HL-60 (cell line): ENCODE data around the gene NKD2.

ENCODE experiments used
- DNase-seq, 2 experiments: peaks; one replicate each; pipeline ENCODE4 v3.0.0-alpha.2; 2010 to 2020; ENCODE audit warnings: low read depth in 1 of 2, low spot score in 1 of 2
- H3K27ac ChIP-seq: fragments of 250-450 bp; sonication (Bioruptor Pico); replicated peaks from 2 replicates; pipeline ENCODE4 v1.5.1; 2020; ENCODE audit warnings: mild to moderate bottlenecking, moderate library complexity
- H3K27me3 ChIP-seq: fragments of 250-450 bp; sonication (Bioruptor Pico); 2 replicates; pipeline ENCODE4 v1.5.1; 2021; ENCODE audit warnings: mild to moderate bottlenecking, moderate library complexity; ENCODE audit not compliant: insufficient read depth, poor library complexity, severe bottlenecking
- H3K4me3 ChIP-seq: replicated peaks from 2 replicates; pipeline ENCODE4 v1.5.1; 2011; ENCODE audit warnings: mild to moderate bottlenecking, control low read depth, low read length; ENCODE audit not compliant: insufficient read depth
- GABPA ChIP-seq: IDR thresholded peaks from 2 replicates; pipeline ENCODE4 v1.6.1; 2012; ENCODE audit warnings: low read depth
- POLR2AphosphoS5 ChIP-seq: IDR thresholded peaks from 2 replicates; pipeline ENCODE4 v1.6.1; 2012; ENCODE audit warnings: low read depth
- SPI1 ChIP-seq: IDR thresholded peaks from 2 replicates; pipeline ENCODE4 v1.6.1; 2012; ENCODE audit warnings: low read depth, mild to moderate bottlenecking, borderline replicate concordance
- TF ChIP-seq, protein P1 (sequence below): IDR thresholded peaks from 2 replicates; pipeline ENCODE4 v1.6.1; 2012; ENCODE audit warnings: low read depth; ENCODE audit not compliant: insufficient replicate concordance
- TF ChIP-seq, protein P2 (sequence below): IDR thresholded peaks from one replicate; pipeline ENCODE4 v1.5.1; 2011; ENCODE audit warnings: low read length, control low read depth, inconsistent platforms; ENCODE audit not compliant: insufficient read depth

NKD2 gene

DNA sequence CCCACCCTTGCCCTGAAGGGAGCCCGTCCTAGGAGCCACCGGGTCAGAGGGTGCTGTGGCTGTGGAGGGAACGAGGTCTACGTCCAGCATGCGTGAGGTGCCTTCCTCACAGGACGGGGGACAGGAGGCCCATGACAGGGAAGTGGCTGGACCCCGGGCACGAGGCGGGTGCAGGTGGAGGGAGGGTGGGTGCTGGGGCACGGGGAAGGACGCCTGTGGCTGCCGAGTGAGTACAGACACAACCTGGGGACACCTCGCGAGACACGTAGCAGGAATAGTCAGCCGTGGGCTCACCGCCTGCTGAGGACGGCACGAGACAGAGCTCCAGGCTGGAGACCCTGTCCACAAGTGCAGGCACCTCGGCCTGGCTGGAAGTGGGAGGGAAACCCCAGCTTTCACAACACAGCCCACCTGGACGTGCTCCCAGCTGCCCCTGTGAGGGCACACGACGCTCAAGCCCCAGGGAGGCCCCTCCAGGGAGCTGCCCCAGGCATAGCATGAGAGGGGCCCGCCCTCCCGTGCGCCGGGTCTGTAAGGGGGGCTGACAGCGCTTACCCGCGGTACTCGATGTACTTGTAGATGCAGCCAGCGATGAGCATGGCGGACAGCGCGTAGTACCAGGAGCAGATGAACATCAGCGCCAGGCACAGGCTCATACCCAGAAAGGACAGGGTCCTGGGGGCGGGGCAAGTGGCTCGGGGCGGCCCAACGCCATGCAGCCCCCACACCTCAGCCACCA is 66.4 kb downstream of the NKD2 start:
- TF ChIP-seq, protein P1, sequence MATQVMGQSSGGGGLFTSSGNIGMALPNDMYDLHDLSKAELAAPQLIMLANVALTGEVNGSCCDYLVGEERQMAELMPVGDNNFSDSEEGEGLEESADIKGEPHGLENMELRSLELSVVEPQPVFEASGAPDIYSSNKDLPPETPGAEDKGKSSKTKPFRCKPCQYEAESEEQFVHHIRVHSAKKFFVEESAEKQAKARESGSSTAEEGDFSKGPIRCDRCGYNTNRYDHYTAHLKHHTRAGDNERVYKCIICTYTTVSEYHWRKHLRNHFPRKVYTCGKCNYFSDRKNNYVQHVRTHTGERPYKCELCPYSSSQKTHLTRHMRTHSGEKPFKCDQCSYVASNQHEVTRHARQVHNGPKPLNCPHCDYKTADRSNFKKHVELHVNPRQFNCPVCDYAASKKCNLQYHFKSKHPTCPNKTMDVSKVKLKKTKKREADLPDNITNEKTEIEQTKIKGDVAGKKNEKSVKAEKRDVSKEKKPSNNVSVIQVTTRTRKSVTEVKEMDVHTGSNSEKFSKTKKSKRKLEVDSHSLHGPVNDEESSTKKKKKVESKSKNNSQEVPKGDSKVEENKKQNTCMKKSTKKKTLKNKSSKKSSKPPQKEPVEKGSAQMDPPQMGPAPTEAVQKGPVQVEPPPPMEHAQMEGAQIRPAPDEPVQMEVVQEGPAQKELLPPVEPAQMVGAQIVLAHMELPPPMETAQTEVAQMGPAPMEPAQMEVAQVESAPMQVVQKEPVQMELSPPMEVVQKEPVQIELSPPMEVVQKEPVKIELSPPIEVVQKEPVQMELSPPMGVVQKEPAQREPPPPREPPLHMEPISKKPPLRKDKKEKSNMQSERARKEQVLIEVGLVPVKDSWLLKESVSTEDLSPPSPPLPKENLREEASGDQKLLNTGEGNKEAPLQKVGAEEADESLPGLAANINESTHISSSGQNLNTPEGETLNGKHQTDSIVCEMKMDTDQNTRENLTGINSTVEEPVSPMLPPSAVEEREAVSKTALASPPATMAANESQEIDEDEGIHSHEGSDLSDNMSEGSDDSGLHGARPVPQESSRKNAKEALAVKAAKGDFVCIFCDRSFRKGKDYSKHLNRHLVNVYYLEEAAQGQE, result no peak
- no peak for TF ChIP-seq POLR2AphosphoS5
- no peak for TF ChIP-seq SPI1
- no peak for TF ChIP-seq GABPA
- TF ChIP-seq, protein P2, sequence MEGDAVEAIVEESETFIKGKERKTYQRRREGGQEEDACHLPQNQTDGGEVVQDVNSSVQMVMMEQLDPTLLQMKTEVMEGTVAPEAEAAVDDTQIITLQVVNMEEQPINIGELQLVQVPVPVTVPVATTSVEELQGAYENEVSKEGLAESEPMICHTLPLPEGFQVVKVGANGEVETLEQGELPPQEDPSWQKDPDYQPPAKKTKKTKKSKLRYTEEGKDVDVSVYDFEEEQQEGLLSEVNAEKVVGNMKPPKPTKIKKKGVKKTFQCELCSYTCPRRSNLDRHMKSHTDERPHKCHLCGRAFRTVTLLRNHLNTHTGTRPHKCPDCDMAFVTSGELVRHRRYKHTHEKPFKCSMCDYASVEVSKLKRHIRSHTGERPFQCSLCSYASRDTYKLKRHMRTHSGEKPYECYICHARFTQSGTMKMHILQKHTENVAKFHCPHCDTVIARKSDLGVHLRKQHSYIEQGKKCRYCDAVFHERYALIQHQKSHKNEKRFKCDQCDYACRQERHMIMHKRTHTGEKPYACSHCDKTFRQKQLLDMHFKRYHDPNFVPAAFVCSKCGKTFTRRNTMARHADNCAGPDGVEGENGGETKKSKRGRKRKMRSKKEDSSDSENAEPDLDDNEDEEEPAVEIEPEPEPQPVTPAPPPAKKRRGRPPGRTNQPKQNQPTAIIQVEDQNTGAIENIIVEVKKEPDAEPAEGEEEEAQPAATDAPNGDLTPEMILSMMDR, result no peak
- no peak overlapping the region for H3K27ac ChIP-seq
- no peaks in the 10 kb centered on the region for H3K27me3 ChIP-seq
- H3K4me3 ChIP-seq, result no peak overlapping the region
- DNase-seq, result no peak

DNA sequence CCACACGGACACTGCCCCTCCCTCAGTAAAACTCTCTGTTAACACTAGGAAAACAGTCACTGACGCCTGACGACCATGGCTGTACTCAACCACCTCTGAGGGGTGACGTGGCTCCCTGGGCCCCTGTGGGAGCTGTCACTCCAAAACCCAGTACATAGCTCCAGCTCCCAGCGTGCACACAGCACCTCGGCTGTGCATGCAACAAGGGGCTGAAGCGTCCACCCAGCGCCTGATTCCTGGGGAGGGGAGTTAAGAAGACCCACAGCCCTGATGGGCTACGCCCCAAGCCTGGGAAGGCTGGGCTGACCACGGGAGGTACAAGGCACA is 66.9 kb downstream of the NKD2 start:
- Histone ChIP-seq H3K27me3 (no peaks in the 10 kb centered on the region), H3K27ac (no peak overlapping the region), H3K4me3 (no peak overlapping the region)
- no peak for DNase-seq
- no peak for TF ChIP-seq GABPA
- no peak for TF ChIP-seq POLR2AphosphoS5
- TF ChIP-seq, protein P1, result no peak
- no peak for TF ChIP-seq SPI1
- TF ChIP-seq, protein P2, result no peak

DNA sequence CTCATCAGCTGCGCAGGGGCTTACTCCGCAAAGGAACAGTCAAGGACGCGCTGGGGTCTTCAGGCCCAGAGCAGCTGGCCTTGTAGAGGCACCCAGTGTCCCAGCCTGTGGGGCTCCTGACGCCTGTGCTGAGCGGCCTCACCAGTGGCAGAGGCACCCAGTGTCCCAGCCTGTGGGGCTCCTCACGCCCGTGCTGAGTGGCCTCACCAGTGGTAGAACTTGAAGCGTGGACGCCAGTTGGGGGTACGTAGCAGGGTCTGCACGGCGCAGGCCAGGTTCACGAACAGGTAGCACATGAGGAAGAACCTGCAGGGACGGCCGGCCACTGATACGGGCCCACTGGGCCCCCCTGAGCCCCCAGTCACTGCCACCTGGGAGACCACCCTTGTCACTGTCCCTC is 67.3 kb downstream of the NKD2 start:
- DNase-seq, result no peak
- Histone ChIP-seq H3K27me3 (no peaks in the 10 kb centered on the region), H3K27ac (no peak overlapping the region), H3K4me3 (no peak overlapping the region)
- TF ChIP-seq, protein P2, result no peak
- no peak for TF ChIP-seq GABPA
- TF ChIP-seq, protein P1, result no peak
- TF ChIP-seq SPI1, result no peak
- no peak for TF ChIP-seq POLR2AphosphoS5
